Brain microvascular endothelial cell (primary cell): ENCODE measurements around the gene NXT2.
"Not testable (repeated sequence)": the region's sequence is repeated elsewhere in the genome, so short reads cannot be mapped to it uniquely, and the experiment has no call there.

Source experiments
- DNase-seq: peaks from one replicate; pipeline ENCODE4 v3.0.0-alpha.2; 2020
- H3K27ac ChIP-seq: fragments of 250-450 bp; sonication (Bioruptor Pico); 2 replicates; pipeline ENCODE4 v1.5.1; 2020; ENCODE audit warnings: mild to moderate bottlenecking, moderate library complexity
- H3K27me3 ChIP-seq: fragments of 250-450 bp; sonication (Bioruptor Pico); replicated peaks from 2 replicates; pipeline ENCODE4 v1.5.1; 2020; ENCODE audit warnings: mild to moderate bottlenecking
- H3K36me3 ChIP-seq: fragments of 250-450 bp; sonication (Bioruptor Pico); replicated peaks from 2 replicates; pipeline ENCODE4 v1.5.1; 2020; ENCODE audit warnings: mild to moderate bottlenecking
- H3K4me3 ChIP-seq: 2 replicates; pipeline ENCODE4 v1.5.1; 2011; ENCODE audit warnings: low read depth, mild to moderate bottlenecking, control low read depth, low read length, moderate library complexity
- CTCF ChIP-seq: IDR thresholded peaks from 2 replicates; pipeline ENCODE4 v1.5.1; 2011; ENCODE audit warnings: low read depth, mild to moderate bottlenecking, moderate library complexity, low read length, control low read depth, inconsistent platforms; ENCODE audit errors: missing control alignments
- in situ Hi-C: cut with HindIII; loops from 2 replicates; pipeline ENCODE4 v1.10.0; 2017; ENCODE audit warnings: low sequenced_read_pairs, low pct_ligation_motif_present

The NXT2 gene

DNA sequence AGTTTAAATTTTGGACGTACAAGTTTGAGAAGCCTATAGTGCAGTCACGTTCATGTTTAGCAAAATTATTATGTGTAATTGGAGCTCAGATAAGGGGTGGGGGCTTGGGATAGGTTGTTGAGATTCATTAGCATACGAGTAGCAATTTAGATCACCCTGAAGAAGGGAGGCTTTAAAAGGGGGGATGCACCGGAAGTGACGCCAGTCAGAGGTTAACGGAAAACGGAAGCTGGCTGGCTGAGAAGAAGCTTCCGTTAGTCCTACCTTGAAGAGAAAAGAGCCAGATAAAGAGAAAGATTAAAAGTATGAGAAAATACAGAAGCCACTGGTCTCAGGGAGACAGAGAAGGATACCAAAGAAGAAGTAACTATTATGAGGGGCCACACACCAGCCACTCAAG, 1.1 kb upstream of the NXT2 start:
- in situ Hi-C loops = no loop called here
- Histone ChIP-seq H3K4me3 (no peak overlapping the region), H3K36me3 (no peaks in the 10 kb centered on the region), H3K27me3 (no peaks in the 10 kb centered on the region), H3K27ac (no peak overlapping the region)
- TF ChIP-seq CTCF = no peak
- no peak for DNase-seq

GRCh38 chrX:109537324-109537665, 651 bp downstream of the NXT2 start:
- Histone ChIP-seq H3K27me3 (no peaks in the 10 kb centered on the region), H3K36me3 (no peaks in the 10 kb centered on the region), H3K4me3 (peak overlapping the region; percentile 74), H3K27ac (peak overlapping the region; percentile 86)
- DNase-seq = peak; percentile 47
- TF ChIP-seq CTCF = no peak
- in situ Hi-C loops = no loop called here

- H3K27ac ChIP-seq, H3K36me3 ChIP-seq, DNase-seq, H3K4me3 ChIP-seq, H3K27me3 ChIP-seq, in situ Hi-C loops: not testable (repeated sequence)
These were observed 2.4 kb downstream of the NXT2 start for GRCh38 chrX:109539007-109539406.

DNA sequence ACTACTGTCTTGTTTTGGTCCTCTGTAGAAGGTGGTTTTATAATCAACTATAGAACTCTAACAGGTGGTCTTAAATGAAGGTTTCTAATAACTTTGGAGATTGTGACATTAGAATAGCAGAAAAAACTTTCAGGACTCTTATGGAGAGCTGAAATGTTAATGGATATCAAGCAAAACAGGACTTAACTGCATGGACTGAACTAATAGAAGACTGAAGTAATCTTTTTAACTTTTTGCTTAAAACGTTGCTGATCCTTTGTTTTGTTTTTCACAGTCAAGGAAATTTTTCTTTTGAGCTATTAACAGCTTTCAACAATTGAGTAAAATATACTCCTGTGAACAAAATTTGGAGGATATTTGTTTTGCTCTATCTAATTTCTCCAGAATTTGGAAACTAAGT, 17.2 kb downstream of the NXT2 start:
- no peaks in the 10 kb centered on the region for H3K27me3 ChIP-seq
- in situ Hi-C loops = no loop called here
- no peaks in the 10 kb centered on the region for H3K36me3 ChIP-seq
- H3K27ac ChIP-seq = no peak overlapping the region
- no peak for DNase-seq
- H3K4me3 ChIP-seq = no peak overlapping the region
- TF ChIP-seq CTCF = no peak

DNA sequence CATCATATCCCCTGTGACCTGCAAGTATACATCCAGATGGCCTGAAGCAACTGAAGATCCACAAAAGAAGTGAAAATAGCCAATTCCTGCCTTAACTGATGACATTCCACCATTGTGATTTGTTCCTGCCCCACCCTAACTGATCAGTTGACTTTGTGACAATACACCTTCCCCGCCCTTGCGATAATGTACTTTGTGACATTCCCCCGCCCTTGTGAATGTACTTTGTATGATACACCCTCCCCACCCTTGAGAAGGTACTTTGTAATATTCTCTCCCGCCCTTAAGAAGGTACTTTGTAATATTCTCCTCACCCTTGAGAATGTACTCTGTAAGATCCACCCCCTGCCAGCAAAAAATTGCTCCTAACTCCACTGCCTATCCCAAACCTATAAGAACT, 39.4 kb downstream of the NXT2 start:
- H3K27ac ChIP-seq, H3K4me3 ChIP-seq, in situ Hi-C loops, H3K36me3 ChIP-seq, H3K27me3 ChIP-seq, DNase-seq: not testable (repeated sequence)

DNA sequence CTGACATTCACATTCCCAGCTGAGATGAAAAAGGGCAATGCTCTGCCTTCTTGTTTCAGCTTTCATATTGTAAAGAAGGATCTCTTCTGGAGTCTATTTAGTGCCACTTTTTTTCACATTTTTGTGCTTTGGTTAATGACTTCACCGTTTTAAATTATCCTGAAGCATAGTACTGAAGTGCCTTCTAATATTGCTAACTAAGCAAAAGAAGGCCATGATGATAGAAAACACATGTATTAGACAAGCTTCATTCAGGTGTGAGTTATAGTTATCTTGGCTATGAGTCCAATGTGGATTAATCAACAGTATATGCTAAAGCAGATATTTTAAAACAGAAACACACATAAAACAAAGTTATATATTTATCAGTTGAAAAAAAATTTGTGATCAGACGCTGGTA, 40.4 kb downstream of the NXT2 start:
- Histone ChIP-seq H3K27me3 (no peaks in the 10 kb centered on the region), H3K27ac (no peak overlapping the region), H3K4me3 (no peak overlapping the region), H3K36me3 (no peaks in the 10 kb centered on the region)
- in situ Hi-C loops = no loop called here
- DNase-seq = no peak
- TF ChIP-seq CTCF = no peak

DNA sequence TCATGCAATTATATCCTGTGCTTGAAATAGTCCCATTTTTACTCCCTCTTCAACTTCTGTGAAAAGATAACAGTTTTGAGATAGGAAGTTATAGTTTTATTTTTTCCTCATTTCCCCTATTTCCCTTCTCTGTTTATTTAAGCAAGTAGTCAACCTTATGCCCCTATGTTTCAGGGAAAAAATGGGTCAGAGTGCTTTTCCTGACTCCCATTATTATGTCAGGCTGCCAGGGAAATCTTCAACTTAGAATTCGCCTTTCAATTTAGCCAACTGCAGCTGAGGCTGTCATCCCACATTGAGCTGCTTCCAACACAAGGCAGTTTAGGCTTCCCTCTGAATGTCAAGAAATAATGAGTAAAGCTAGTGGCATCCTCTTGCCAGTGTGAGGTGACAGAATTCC, 42.3 kb downstream of the NXT2 start:
- in situ Hi-C loops = no loop called here

More for the DNA sequence above, 42.3 kb downstream of the NXT2 start:
- DNase-seq = no peak
- TF ChIP-seq CTCF = no peak
- Histone ChIP-seq H3K27me3 (no peaks in the 10 kb centered on the region), H3K4me3 (no peak overlapping the region), H3K27ac (no peak overlapping the region), H3K36me3 (no peaks in the 10 kb centered on the region)
